NT2/D1 (cell line): ENCODE measurements around the gene LRRC31.

Experiments
- SUZ12 ChIP-seq: IDR thresholded peaks from 2 replicates; pipeline ENCODE4 v1.6.1; 2011; ENCODE audit not compliant: insufficient read length, insufficient read depth; ENCODE audit errors: extremely low read depth
- YY1 ChIP-seq: IDR thresholded peaks from 2 replicates; pipeline ENCODE4 v1.6.1; 2011; ENCODE audit not compliant: insufficient read length, insufficient read depth
- ZNF274 ChIP-seq: IDR thresholded peaks from 2 replicates; pipeline ENCODE4 v1.6.1; 2011; ENCODE audit warnings: mild to moderate bottlenecking, low read depth, low read length

DNA sequence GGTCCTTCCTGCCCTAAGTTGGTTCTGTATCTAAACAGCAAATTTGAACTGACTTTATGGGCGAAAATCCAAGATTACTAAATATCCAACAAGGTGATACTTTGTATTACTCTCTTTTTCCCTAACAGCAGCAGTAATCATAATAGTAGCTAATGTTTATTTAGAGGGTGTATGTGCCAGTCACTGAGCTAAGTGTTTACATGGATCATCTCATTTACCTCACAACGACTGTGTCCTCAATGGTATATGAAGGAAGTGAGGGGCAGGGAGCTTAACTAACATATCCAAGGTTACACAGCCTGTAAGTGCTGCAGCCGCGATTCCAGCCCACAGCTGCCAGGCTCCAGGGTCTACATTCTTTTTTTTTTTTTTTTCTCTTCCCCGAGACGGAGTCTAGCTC lies 46.8 kb downstream of the LRRC31 start:
- TF ChIP-seq ZNF274: no peak
- no peak for TF ChIP-seq SUZ12
- no peak for TF ChIP-seq YY1
